Stimulated activated CD8-positive, alpha-beta memory T cell treated with anti-CD3 and anti-CD28 coated beads, Interleukin-15, amount 100 ng/mL, for 4 hours (primary cell): Measurements from ENCODE around the gene FASTK.
"Not testable (repeated sequence)": the region's sequence is repeated elsewhere in the genome, so short reads cannot be mapped to it uniquely, and the experiment has no call there.

Source experiments
- DNase-seq, 2 donors: peaks; one replicate each; pipeline ENCODE4 v3.0.0-alpha.2; 2020; ENCODE audit warnings: low read depth in 2 of 2

Gene FASTK

DNA sequence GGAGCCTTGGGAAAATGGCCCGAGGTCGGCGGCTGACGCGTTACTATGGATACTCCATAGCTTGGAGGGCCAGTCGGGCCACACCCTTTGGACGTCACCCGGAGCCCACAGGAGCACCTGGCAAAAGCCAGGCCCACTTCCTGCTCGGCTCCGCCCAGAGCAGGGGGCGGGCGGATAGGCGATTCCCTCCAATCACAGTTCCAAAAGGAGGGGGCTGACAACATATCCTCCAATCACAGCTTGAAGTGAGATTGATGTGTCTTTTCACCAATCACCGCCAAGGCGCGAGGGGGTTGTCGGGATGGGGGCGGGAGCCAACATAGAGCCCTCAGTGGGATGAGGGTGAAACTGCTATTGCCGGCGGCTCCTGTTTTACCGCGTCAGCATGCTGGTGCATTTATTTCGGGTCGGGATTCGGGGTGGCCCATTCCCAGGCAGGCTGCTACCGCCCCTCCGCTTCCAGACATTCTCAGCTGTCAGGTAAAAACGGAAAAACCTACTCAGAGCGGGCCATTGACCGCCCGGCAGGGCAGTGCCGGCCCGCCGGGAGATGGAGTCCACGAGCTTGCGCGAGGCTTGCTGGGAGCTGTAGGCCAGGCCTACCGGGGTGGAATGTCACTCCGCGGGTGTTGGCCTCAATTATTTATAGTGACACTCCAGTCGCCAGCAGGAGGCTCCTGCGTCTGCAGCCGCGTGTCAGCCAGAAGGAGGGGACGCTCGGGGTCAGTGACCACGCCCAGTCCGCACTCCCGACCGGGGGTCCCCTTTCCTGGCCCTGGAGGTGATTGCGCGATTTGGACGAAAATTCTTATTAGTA is 52.3 kb downstream of the FASTK start, which contains the start of gene ABCB8:
TSS of gene ABCB8 (plus strand) at position 320 of the 817 bp plus-strand sequence. CDS start at position 386, 66 bp downstream.
- peak; percentile 94 to 98 for DNase-seq

DNA sequence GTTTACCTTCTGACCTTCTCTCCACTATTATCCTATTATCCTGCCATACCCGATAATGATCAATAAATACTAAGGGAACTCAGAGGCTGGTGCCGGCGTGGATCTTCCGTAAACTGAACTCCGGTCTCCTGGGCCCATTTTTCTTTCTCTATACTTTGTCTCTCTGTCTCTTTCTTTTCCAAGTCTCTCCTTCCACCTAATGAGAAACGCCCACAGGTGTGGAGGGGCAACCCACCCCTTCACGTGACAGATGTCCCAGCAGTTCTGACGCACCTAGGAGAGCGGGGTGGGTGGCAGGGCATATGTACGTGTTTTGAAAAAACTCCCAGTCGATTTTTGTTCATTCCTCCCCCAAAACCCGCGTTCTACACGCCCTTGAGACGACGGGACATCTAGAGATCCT is 52.9 kb downstream of the FASTK start:
- DNase-seq = peak in 1 of 2 donors; percentile 50

DNA sequence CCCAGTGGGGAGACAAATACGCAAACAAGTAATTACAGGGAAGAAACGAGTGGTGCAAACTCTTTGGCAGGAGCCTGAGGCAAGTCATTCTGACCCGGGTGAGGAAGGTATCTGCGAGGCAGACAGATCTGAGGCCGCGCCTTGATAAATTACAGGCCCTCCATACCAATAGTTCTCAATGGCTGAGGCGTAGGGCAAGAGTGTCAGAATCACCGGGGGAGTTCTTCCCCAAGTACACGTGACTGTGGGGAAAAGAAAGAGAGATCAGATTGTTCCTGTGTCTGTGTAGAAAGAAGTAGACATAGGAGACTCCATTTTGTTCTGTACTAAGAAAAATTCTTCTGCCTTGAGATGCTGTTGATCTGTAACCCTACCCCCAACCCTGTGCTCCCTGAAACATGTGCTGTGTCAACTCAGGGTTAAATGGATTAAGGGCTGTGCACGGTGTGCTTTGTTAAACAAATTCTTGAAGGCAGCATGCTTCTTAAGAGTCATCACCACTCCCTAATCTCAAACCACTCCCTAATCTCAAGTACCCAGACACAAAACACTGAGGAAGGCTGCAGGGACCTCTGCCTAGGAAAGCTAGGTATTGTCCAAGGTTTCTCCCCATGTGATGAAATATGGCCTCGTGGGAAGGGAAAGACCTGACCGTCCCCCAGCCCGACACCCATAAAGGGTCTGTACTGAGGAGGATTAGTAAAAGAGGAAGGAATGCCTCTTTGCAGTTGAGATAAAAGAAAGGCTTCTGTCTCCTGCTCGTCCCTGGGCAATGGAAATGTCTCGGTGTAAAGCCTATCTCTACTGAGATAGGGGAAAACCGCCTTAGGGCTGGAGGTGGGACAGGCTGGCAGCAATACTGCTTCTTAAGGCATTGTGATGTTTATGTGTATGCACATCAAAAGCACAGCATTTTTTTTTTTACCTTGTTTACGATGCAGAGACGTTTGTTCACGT is 53.6 kb downstream of the FASTK start:
- DNase-seq = not testable (repeated sequence)
